Measurements from ENCODE around the gene LCE3C.

DNA sequence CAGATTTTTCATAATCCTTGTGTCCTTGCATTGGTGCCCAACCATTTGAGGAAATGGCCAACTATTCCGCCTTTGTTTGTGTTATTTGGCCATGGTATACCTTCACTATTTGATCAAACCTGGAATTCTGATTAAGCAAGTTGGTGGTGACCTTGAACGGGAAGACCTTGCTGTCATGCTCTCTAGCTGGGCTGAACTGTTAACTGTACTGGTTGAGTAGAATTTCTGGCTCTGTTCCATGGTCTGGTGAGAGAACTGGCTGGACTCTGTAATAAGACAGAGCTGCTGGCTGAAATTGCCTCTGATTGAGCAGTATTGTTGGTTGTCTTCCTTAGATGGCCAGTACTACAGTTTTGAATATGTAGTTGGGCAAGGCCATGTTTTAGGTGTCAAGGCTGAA, 3.0 kb upstream of the LCE3C start:
- no peak for TF ChIP-seq POLR2A (IDR thresholded peaks at IDR 0.05)
- TF ChIP-seq, protein P1, sequence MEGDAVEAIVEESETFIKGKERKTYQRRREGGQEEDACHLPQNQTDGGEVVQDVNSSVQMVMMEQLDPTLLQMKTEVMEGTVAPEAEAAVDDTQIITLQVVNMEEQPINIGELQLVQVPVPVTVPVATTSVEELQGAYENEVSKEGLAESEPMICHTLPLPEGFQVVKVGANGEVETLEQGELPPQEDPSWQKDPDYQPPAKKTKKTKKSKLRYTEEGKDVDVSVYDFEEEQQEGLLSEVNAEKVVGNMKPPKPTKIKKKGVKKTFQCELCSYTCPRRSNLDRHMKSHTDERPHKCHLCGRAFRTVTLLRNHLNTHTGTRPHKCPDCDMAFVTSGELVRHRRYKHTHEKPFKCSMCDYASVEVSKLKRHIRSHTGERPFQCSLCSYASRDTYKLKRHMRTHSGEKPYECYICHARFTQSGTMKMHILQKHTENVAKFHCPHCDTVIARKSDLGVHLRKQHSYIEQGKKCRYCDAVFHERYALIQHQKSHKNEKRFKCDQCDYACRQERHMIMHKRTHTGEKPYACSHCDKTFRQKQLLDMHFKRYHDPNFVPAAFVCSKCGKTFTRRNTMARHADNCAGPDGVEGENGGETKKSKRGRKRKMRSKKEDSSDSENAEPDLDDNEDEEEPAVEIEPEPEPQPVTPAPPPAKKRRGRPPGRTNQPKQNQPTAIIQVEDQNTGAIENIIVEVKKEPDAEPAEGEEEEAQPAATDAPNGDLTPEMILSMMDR (IDR thresholded peaks at IDR 0.05), result no peak
- no peak for TF ChIP-seq POLR2AphosphoS5 (IDR thresholded peaks at IDR 0.05)
- no peak for TF ChIP-seq EP300 (IDR thresholded peaks at IDR 0.05)
